Uterus (tissue), 4 donors: ENCODE data around the gene RFK. TPM values are rescaled to one million over a fixed set of nuclear protein-coding genes. Genes with fewer than 3 reads are reported as not detected.

ENCODE experiments used
- DNase-seq, 2 donors: peaks; one replicate each; pipeline ENCODE4 v3.0.0-alpha.2; 2019 to 2020
- H3K27ac ChIP-seq, 2 donors: fragments of 200-600 bp; sonication (generic); 1 replicate in 1 of 2; 2 replicates in 1 of 2; pipeline ENCODE4 v1.5.1; 2016 to 2018
- H3K27me3 ChIP-seq, 2 donors: fragments of 200-600 bp; sonication (generic); one replicate each; pipeline ENCODE4 v1.5.1; 2018 to 2019; ENCODE audit warnings: control low read depth in 1 of 2
- H3K36me3 ChIP-seq, 2 donors: fragments of 200-600 bp; sonication (generic); one replicate each; pipeline ENCODE4 v1.5.1; 2019; ENCODE audit warnings: control low read depth in 1 of 2
- H3K4me1 ChIP-seq, 2 donors: fragments of 200-600 bp; sonication (generic); one replicate each; pipeline ENCODE4 v1.5.1; 2018 to 2019; ENCODE audit warnings: control low read depth in 1 of 2
- H3K4me3 ChIP-seq, 2 donors: fragments of 200-600 bp; sonication (generic); 1 replicate in 1 of 2; 2 replicates in 1 of 2; pipeline ENCODE4 v1.5.1; 2018 to 2019; ENCODE audit warnings: mild to moderate bottlenecking in 1 of 2
- H3K9me3 ChIP-seq, 2 donors: fragments of 200-600 bp; sonication (generic); one replicate each; pipeline ENCODE4 v1.5.1; 2019; ENCODE audit warnings: control low read depth in 1 of 2
- POLR2A ChIP-seq, 2 donors: fragments of 450-650 bp; IDR thresholded peaks; one replicate each; pipeline ENCODE4 v1.6.1; 2016; ENCODE audit warnings: antibody characterized with exemption in 2 of 2, mild to moderate bottlenecking in 1 of 2, moderate library complexity in 1 of 2
- intact Hi-C: fragments of 100-400 bp; cut with DNase I; formaldehyde crosslinking; loops from one replicate; pipeline ENCODE4 v1.15.1; 2023; ENCODE audit warnings: low total_unique reads
- total RNA-seq, 4 donors: library from RNA; depleted of rRNA in 3 of 4; stranded (reverse); fragments of >200 nt in 3 of 4; gene quantifications; one replicate each; pipeline versions ENCODE4 v1.1.0 to v1.2.4, GENCODE V29; 2014 to 2023
- TF ChIP-seq, protein P1 (sequence below), 4 experiments: fragments of 200-600 bp in 2 of 4; fragments of 450-650 bp in 2 of 4; sonication (generic) in 2 of 4; IDR thresholded peaks; one replicate each; pipeline ENCODE4 v1.5.1; 2016 to 2019; ENCODE audit warnings: antibody characterized with exemption in 4 of 4, mild to moderate bottlenecking in 2 of 4, moderate library complexity in 1 of 4
- donor health status: DM: yes; HTN: yes; CAD: no.

The RFK gene
- total RNA-seq, 4 donors from 2014 or later = 15.6 to 31.0 (median 19.2) TPM

DNA sequence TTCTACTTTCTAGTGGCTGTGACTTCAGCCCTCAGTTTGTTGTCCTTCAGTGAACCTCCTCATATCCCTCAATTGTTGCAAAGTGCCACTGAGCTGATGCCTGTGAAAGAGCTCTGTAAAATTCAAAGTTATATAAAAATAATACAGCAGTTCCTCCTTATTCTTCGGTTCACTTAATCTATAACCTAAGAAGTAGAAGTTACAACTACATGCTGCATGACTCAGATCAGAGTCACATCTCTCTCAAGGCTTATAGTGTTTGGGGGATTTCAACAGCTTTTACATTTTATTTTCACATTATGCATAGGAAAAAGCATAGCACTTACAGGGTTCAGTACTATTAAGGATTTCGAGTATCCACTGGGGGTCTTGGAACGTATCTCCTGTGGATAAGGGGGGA is 39.6 kb upstream of the RFK start:
- H3K4me1 ChIP-seq = no peaks in the 10 kb centered on the region
- no peak overlapping the region for H3K4me3 ChIP-seq
- no peak overlapping the region for H3K27ac ChIP-seq
- no peaks in the 10 kb centered on the region for H3K36me3 ChIP-seq
- TF ChIP-seq, protein P1, sequence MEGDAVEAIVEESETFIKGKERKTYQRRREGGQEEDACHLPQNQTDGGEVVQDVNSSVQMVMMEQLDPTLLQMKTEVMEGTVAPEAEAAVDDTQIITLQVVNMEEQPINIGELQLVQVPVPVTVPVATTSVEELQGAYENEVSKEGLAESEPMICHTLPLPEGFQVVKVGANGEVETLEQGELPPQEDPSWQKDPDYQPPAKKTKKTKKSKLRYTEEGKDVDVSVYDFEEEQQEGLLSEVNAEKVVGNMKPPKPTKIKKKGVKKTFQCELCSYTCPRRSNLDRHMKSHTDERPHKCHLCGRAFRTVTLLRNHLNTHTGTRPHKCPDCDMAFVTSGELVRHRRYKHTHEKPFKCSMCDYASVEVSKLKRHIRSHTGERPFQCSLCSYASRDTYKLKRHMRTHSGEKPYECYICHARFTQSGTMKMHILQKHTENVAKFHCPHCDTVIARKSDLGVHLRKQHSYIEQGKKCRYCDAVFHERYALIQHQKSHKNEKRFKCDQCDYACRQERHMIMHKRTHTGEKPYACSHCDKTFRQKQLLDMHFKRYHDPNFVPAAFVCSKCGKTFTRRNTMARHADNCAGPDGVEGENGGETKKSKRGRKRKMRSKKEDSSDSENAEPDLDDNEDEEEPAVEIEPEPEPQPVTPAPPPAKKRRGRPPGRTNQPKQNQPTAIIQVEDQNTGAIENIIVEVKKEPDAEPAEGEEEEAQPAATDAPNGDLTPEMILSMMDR (IDR thresholded peaks at IDR 0.05) = no peak
- no peak for TF ChIP-seq POLR2A (IDR thresholded peaks at IDR 0.05)
- intact Hi-C loops = no loop called here
- H3K9me3 ChIP-seq = no peaks in the 10 kb centered on the region
- no peak for DNase-seq
- no peaks in the 10 kb centered on the region for H3K27me3 ChIP-seq

DNA sequence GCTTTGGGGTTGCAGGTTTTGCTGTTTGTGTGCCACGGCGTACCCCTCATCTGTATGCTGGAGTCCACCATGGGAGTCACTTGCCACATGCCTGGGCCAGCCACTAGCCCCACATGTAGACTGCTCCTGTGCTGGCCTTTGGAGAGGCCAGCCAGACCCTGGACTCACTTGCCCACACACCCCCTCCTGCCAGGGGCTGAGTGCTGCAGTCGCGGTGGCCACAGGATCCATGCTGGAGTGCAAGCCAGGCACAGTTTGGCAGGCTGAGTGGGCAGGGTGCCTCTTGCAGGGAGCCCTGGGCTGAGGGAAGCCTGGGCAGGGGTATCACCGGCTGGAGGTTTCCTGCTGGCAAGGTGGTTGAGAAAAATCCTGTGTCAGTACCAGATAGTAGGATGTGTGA is 39.2 kb upstream of the RFK start:
- TF ChIP-seq, protein P1 (IDR thresholded peaks at IDR 0.05) = no peak
- TF ChIP-seq POLR2A (IDR thresholded peaks at IDR 0.05) = no peak
- Histone ChIP-seq H3K27ac (no peak overlapping the region), H3K4me3 (no peak overlapping the region), H3K36me3 (no peaks in the 10 kb centered on the region), H3K27me3 (no peaks in the 10 kb centered on the region), H3K4me1 (no peaks in the 10 kb centered on the region), H3K9me3 (no peaks in the 10 kb centered on the region)
- DNase-seq = no peak
- intact Hi-C loops = no loop called here

DNA sequence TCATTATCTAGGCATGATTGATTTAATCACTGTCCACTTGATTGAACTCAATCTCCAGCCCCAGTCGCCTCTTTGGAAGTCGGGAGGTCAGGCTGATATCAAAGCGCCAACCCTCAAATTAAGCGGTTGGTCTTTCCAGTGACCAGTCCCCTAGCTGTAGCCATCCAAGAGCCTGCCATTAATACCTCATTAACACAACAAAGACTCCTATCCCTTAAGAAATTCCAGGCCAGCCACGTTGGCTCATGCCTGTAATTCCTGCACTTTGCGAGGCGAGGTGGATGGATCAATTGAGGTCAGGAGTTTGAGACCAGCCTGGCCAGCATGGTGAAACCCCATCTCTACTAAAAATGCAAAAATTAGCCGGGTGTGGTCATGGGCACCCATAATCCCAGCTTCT is 37.4 kb upstream of the RFK start:
- no peak for TF ChIP-seq POLR2A (IDR thresholded peaks at IDR 0.05)
- TF ChIP-seq, protein P1 (IDR thresholded peaks at IDR 0.05) = no peak
- no peaks in the 10 kb centered on the region for H3K4me1 ChIP-seq
- no peaks in the 10 kb centered on the region for H3K9me3 ChIP-seq
- DNase-seq = no peak
- H3K4me3 ChIP-seq = no peak overlapping the region
- H3K27me3 ChIP-seq = no peaks in the 10 kb centered on the region
- no peaks in the 10 kb centered on the region for H3K36me3 ChIP-seq
- intact Hi-C loops = no loop called here
- no peak overlapping the region for H3K27ac ChIP-seq

DNA sequence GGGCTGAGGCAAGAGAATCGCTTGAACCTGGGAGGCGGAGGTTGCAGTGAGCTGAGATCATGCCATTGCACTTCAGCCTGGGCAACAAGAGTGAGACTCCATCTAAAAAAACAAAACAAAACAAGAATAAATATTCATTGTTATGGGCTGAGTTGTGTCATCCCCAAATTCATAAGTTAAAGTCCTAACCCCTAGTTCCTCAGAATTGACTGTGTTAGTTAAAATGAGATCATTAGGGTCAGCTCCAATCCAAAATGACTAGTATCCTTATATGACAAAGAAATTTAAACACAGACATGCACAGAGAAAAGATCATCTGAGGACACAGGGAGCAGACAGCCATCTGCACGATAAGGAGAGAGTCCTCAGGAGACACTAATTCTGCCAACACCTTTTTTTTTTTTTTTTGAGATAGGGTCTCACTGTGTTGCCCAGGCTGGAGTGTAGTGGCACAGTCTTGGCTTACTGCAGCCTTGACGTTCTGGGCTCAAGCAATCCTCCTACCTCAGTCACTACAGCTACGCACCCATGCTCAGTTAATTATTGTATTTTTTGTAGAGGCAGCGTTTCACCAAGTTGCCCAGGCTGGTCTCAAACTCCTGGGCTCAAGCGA is 32.7 kb upstream of the RFK start:
- no peak overlapping the region for H3K4me3 ChIP-seq
- H3K36me3 ChIP-seq = no peaks in the 10 kb centered on the region
- no peaks in the 10 kb centered on the region for H3K4me1 ChIP-seq
- no peak for DNase-seq
- intact Hi-C loops = no loop called here
- TF ChIP-seq, protein P1 (IDR thresholded peaks at IDR 0.05) = no peak
- TF ChIP-seq POLR2A (IDR thresholded peaks at IDR 0.05) = no peak
- H3K9me3 ChIP-seq = no peaks in the 10 kb centered on the region
- no peaks in the 10 kb centered on the region for H3K27me3 ChIP-seq
- H3K27ac ChIP-seq = no peak overlapping the region

DNA sequence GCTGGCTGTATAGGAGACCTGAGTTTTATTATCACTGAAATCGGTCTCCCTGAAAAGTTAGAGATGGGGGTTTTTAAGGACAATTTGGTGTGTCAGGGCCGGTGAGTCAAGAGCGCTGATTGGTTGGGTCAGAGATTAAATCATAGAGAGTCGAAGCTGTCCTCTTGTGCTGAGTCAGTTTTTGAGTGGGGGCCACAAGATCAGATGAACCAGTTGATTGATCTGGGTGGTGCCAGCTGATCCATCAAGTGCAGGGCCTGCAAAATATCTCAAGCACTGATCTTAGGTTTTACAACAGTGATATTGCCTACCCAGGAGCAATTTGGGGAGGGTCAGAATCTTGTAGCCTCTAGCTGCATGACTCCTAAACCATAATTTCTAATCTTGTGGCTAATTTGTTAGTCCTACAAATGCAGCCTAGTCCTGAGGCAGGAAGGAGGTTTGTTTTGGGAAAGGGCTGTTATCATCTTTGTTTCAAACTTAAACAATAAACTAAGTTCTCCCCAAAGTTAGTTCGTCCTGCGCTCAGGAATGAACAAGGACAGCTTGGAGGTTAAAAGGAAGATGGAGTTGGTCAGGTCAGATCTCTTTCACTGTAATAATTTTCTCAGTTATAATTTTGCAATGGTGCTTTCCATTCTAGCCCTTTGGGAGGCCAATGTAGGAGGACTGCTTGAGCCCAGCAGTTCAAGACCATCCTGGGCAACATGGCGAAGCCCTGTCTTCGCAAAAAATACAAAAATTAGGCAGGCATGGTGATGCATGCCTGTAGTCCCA is 31.6 kb upstream of the RFK start:
- DNase-seq = no peak
- intact Hi-C loops = no loop called here

More for the DNA sequence above, 31.6 kb upstream of the RFK start:
- no peaks in the 10 kb centered on the region for H3K9me3 ChIP-seq
- TF ChIP-seq, protein P1 (IDR thresholded peaks at IDR 0.05) = no peak
- no peak for TF ChIP-seq POLR2A (IDR thresholded peaks at IDR 0.05)
- H3K4me3 ChIP-seq = no peak overlapping the region
- no peak overlapping the region for H3K27ac ChIP-seq
- no peaks in the 10 kb centered on the region for H3K4me1 ChIP-seq
- H3K27me3 ChIP-seq = no peaks in the 10 kb centered on the region
- no peaks in the 10 kb centered on the region for H3K36me3 ChIP-seq
